ENCODE results near the gene DDX55.
"Not testable (repeated sequence)": the region's sequence is repeated elsewhere in the genome, so short reads cannot be mapped to it uniquely, and the experiment has no call there.

The DDX55 gene

GRCh38 chr12:123591702-123592481 lies 10.0 kb upstream of the DDX55 start:
- Mint-ChIP-seq H3K36me3 (ENCODE audit: insufficient read depth) (peaks cover 88% of the 10 kb centered on the region), H3K4me1 (ENCODE audit: low read depth in 2 of 2) (peaks cover 18 to 45% of the 10 kb centered on the region in 2 donors)

GRCh38 chr12:123595729-123596128 lies 6.2 kb upstream of the DDX55 start:
- H3K4me3 Mint-ChIP-seq, result no peak overlapping the region
- peak overlapping the region in 1 of 2 donors; percentile 68 for H3K27ac Mint-ChIP-seq
- DNase-seq (no peak), ATAC-seq (replicated peaks) (no peak)
- H3K27me3 Mint-ChIP-seq, result no peaks in the 10 kb centered on the region
- peaks cover 8 to 26% of the 10 kb centered on the region in 2 donors for H3K4me1 Mint-ChIP-seq (ENCODE audit: low read depth in 2 of 2)
- H3K36me3 Mint-ChIP-seq (ENCODE audit: insufficient read depth), result peaks cover 73% of the 10 kb centered on the region
- no peaks in the 10 kb centered on the region for H3K9me3 Mint-ChIP-seq

More at GRCh38 chr12:123591702-123592481, 10.0 kb upstream of the DDX55 start:
- Mint-ChIP-seq H3K27me3 (no peaks in the 10 kb centered on the region), H3K4me3 (peak overlapping the region in 1 of 2 donors; percentile 19), H3K27ac (no peak overlapping the region), H3K9me3 (no peaks in the 10 kb centered on the region)
- DNase-seq (no peak), ATAC-seq (replicated peaks) (no peak)

- Mint-ChIP-seq H3K27ac (peak overlapping the region in 1 of 2 donors; percentile 39), H3K36me3 (ENCODE audit: insufficient read depth) (peaks cover 65% of the 10 kb centered on the region), H3K4me1 (ENCODE audit: low read depth in 2 of 2) (peaks cover 9 to 21% of the 10 kb centered on the region in 2 donors), H3K9me3 (no peaks in the 10 kb centered on the region), H3K27me3 (no peaks in the 10 kb centered on the region), H3K4me3 (no peak overlapping the region)
- DNase-seq (no peak), ATAC-seq (replicated peaks) (no peak)
These were observed 4.8 kb upstream of the DDX55 start for GRCh38 chr12:123597100-123597499.

- peaks cover 52% of the 10 kb centered on the region for H3K36me3 Mint-ChIP-seq (ENCODE audit: insufficient read depth)
- DNase-seq (no peak), ATAC-seq (replicated peaks) (no peak)
- H3K27ac Mint-ChIP-seq, result peak overlapping the region; percentile 27 to 79
- H3K27me3 Mint-ChIP-seq, result no peaks in the 10 kb centered on the region
- H3K9me3 Mint-ChIP-seq, result no peaks in the 10 kb centered on the region
- H3K4me1 Mint-ChIP-seq (ENCODE audit: low read depth in 2 of 2), result peaks cover 13 to 20% of the 10 kb centered on the region in 2 donors
- no peak overlapping the region for H3K4me3 Mint-ChIP-seq
These were observed 3.4 kb upstream of the DDX55 start for GRCh38 chr12:123598522-123598921.

GRCh38 chr12:123599310-123599709 lies 2.6 kb upstream of the DDX55 start:
- Mint-ChIP-seq H3K9me3 (no peaks in the 10 kb centered on the region), H3K27ac (peak overlapping the region; percentile 27 to 79), H3K4me1 (ENCODE audit: low read depth in 2 of 2) (peaks cover 13 to 17% of the 10 kb centered on the region in 2 donors), H3K27me3 (no peaks in the 10 kb centered on the region), H3K36me3 (ENCODE audit: insufficient read depth) (peaks cover 47% of the 10 kb centered on the region), H3K4me3 (peak overlapping the region in 1 of 2 donors; percentile 0)
- DNase-seq (no peak), ATAC-seq (replicated peaks) (no peak)

- peaks cover 13 to 17% of the 10 kb centered on the region in 2 donors for H3K4me1 Mint-ChIP-seq (ENCODE audit: low read depth in 2 of 2)
- no peaks in the 10 kb centered on the region for H3K9me3 Mint-ChIP-seq
- ATAC-seq (replicated peaks) (no peak), DNase-seq (no peak)
- peaks cover 45% of the 10 kb centered on the region for H3K36me3 Mint-ChIP-seq (ENCODE audit: insufficient read depth)
- H3K27me3 Mint-ChIP-seq, result no peaks in the 10 kb centered on the region
- peak overlapping the region in 1 of 2 donors; percentile 0 for H3K4me3 Mint-ChIP-seq
- peak overlapping the region in 1 of 2 donors; percentile 79 for H3K27ac Mint-ChIP-seq
These were observed 2.2 kb upstream of the DDX55 start for GRCh38 chr12:123599721-123600120.

- ATAC-seq (replicated peaks), result no peak
- peaks cover 13 to 17% of the 10 kb centered on the region in 2 donors for H3K4me1 Mint-ChIP-seq (ENCODE audit: low read depth in 2 of 2)
- no peaks in the 10 kb centered on the region for H3K9me3 Mint-ChIP-seq
- peak overlapping the region; percentile 95 to 98 for H3K27ac Mint-ChIP-seq
- H3K4me3 Mint-ChIP-seq, result peak overlapping the region; percentile 91 to 99
- peaks cover 42% of the 10 kb centered on the region for H3K36me3 Mint-ChIP-seq (ENCODE audit: insufficient read depth)
- H3K27me3 Mint-ChIP-seq, result no peaks in the 10 kb centered on the region
- no peak for DNase-seq
These were observed 824 bp downstream of the DDX55 start for GRCh38 chr12:123602651-123603195.

GRCh38 chr12:123603495-123603894 lies 1.6 kb downstream of the DDX55 start:
- ATAC-seq (replicated peaks); H3K27me3 Mint-ChIP-seq; H3K9me3 Mint-ChIP-seq; DNase-seq: not testable (repeated sequence)
- Mint-ChIP-seq H3K27ac (peak overlapping the region in 1 of 2 donors; percentile 98), H3K36me3 (ENCODE audit: insufficient read depth) (peaks cover 42% of the 10 kb centered on the region), H3K4me1 (ENCODE audit: low read depth in 2 of 2) (peaks cover 13 to 17% of the 10 kb centered on the region in 2 donors), H3K4me3 (peak overlapping the region in 1 of 2 donors; percentile 99)

GRCh38 chr12:123607756-123608155 lies 5.9 kb downstream of the DDX55 start:
- Mint-ChIP-seq H3K36me3 (ENCODE audit: insufficient read depth) (peaks cover 72% of the 10 kb centered on the region), H3K4me1 (ENCODE audit: low read depth in 2 of 2) (peaks cover 4% of the 10 kb centered on the region in 2 donors)

GRCh38 chr12:123608182-123608581 lies 6.3 kb downstream of the DDX55 start:
- peaks cover 76% of the 10 kb centered on the region for H3K36me3 Mint-ChIP-seq (ENCODE audit: insufficient read depth)
- ATAC-seq (replicated peaks) (no peak), DNase-seq (no peak)
- H3K4me1 Mint-ChIP-seq (ENCODE audit: low read depth in 2 of 2), result no peaks in the 10 kb centered on the region
- H3K4me3 Mint-ChIP-seq, result no peak overlapping the region
- no peaks in the 10 kb centered on the region for H3K27me3 Mint-ChIP-seq
- H3K27ac Mint-ChIP-seq, result peak overlapping the region in 1 of 2 donors; percentile 39
- no peaks in the 10 kb centered on the region for H3K9me3 Mint-ChIP-seq

More at GRCh38 chr12:123607756-123608155, 5.9 kb downstream of the DDX55 start:
- DNase-seq (no peak), ATAC-seq (replicated peaks) (no peak)
- no peak overlapping the region for H3K27ac Mint-ChIP-seq
- H3K9me3 Mint-ChIP-seq, result no peaks in the 10 kb centered on the region
- no peaks in the 10 kb centered on the region for H3K27me3 Mint-ChIP-seq
- no peak overlapping the region for H3K4me3 Mint-ChIP-seq

GRCh38 chr12:123614110-123614509 lies 12.2 kb downstream of the DDX55 start:
- no peak for ATAC-seq (replicated peaks)
- Mint-ChIP-seq H3K36me3 (ENCODE audit: insufficient read depth) (peaks cover 94% of the 10 kb centered on the region), H3K27ac (no peak overlapping the region), H3K9me3 (no peaks in the 10 kb centered on the region), H3K4me3 (no peak overlapping the region), H3K27me3 (no peaks in the 10 kb centered on the region), H3K4me1 (ENCODE audit: low read depth in 2 of 2) (peaks cover 0 to 2% of the 10 kb centered on the region in 2 donors)
- DNase-seq, result no peak

- Mint-ChIP-seq H3K27me3 (no peaks in the 10 kb centered on the region), H3K36me3 (ENCODE audit: insufficient read depth) (peaks cover 94% of the 10 kb centered on the region), H3K9me3 (no peaks in the 10 kb centered on the region), H3K27ac (no peak overlapping the region), H3K4me1 (ENCODE audit: low read depth in 2 of 2) (peaks cover 0 to 2% of the 10 kb centered on the region in 2 donors), H3K4me3 (no peak overlapping the region)
- ATAC-seq (replicated peaks) (no peak), DNase-seq (no peak)
These were observed 12.6 kb downstream of the DDX55 start for GRCh38 chr12:123614531-123614930.

GRCh38 chr12:123617144-123617543 lies 15.2 kb downstream of the DDX55 start:
- H3K4me1 Mint-ChIP-seq (ENCODE audit: low read depth in 2 of 2), result peaks cover 0 to 2% of the 10 kb centered on the region in 2 donors
- H3K9me3 Mint-ChIP-seq, result no peaks in the 10 kb centered on the region
- peak overlapping the region in 1 of 2 donors; percentile 15 for H3K27ac Mint-ChIP-seq
- ATAC-seq (replicated peaks) (no peak), DNase-seq (no peak)
- peaks cover 91% of the 10 kb centered on the region for H3K36me3 Mint-ChIP-seq (ENCODE audit: insufficient read depth)
- H3K4me3 Mint-ChIP-seq, result no peak overlapping the region
- no peaks in the 10 kb centered on the region for H3K27me3 Mint-ChIP-seq

GRCh38 chr12:123617580-123617979 lies 15.7 kb downstream of the DDX55 start:
- Mint-ChIP-seq H3K4me1 (ENCODE audit: low read depth in 2 of 2) (peaks cover 0 to 2% of the 10 kb centered on the region in 2 donors), H3K4me3 (no peak overlapping the region), H3K27ac (peak overlapping the region in 1 of 2 donors; percentile 15), H3K36me3 (ENCODE audit: insufficient read depth) (peaks cover 91% of the 10 kb centered on the region), H3K9me3 (no peaks in the 10 kb centered on the region), H3K27me3 (no peaks in the 10 kb centered on the region)
- ATAC-seq (replicated peaks) (no peak), DNase-seq (no peak)
